Dendritic cell treated with granulocyte-macrophage colony-stimulating factor and Interleukin-4, amounts not matched to agents 40 ng/mL and 50 ng/mL, for 4 days (primary cell): Measurements from ENCODE around the gene CFAP44.
"Not testable (repeated sequence)": the region's sequence is repeated elsewhere in the genome, so short reads cannot be mapped to it uniquely, and the experiment has no call there.

Experiments used
- H3K27ac Mint-ChIP-seq: one replicate; pipeline ENCODE4 v1.8.0; 2022; ENCODE audit warnings: mild to moderate bottlenecking, mixed read lengths
- H3K27me3 Mint-ChIP-seq: one replicate; pipeline ENCODE4 v1.8.0; 2022; ENCODE audit warnings: mild to moderate bottlenecking, mixed read lengths
- H3K36me3 Mint-ChIP-seq: one replicate; pipeline ENCODE4 v1.8.0; 2022; ENCODE audit warnings: low read depth, mixed read lengths
- H3K4me1 Mint-ChIP-seq: one replicate; pipeline ENCODE4 v1.8.0; 2022; ENCODE audit warnings: low read depth, mixed read lengths
- H3K4me3 Mint-ChIP-seq: one replicate; pipeline ENCODE4 v1.8.0; 2022; ENCODE audit warnings: mild to moderate bottlenecking, moderate library complexity, mixed read lengths
- H3K9me3 Mint-ChIP-seq: one replicate; pipeline ENCODE4 v1.8.0; 2022; ENCODE audit warnings: mixed read lengths
- intact Hi-C: fragments of 100-400 bp; cut with micrococcal nuclease; formaldehyde crosslinking; loops from one replicate; pipeline ENCODE4 v1.15.0; 2022

CFAP44 gene

GRCh38 chr3:113441051-113441770 is at the start of gene CFAP44:
TSS of gene CFAP44 (minus strand) at chr3:113441493. CDS start at chr3:113433664, 7,829 bp downstream.
- no peak within 1 kb of the TSS for H3K27ac Mint-ChIP-seq
- H3K4me1 Mint-ChIP-seq = no peaks in the 10 kb centered on the region
- intact Hi-C loops = no loop called here
- H3K4me3 Mint-ChIP-seq = peak within 1 kb of the TSS; percentile 66
- peaks cover under 1% of the 10 kb centered on the region for H3K36me3 Mint-ChIP-seq
- no peaks in the 10 kb centered on the region for H3K27me3 Mint-ChIP-seq
- H3K9me3 Mint-ChIP-seq = no peaks in the 10 kb centered on the region

- Mint-ChIP-seq H3K27me3 (no peaks in the 10 kb centered on the region), H3K4me3 (no peak overlapping the region), H3K4me1 (no peaks in the 10 kb centered on the region), H3K36me3 (peaks cover 26% of the 10 kb centered on the region), H3K9me3 (peaks cover 8% of the 10 kb centered on the region), H3K27ac (no peak overlapping the region)
- intact Hi-C loops = no loop called here
These were observed 43.9 kb upstream of the CFAP44 start for GRCh38 chr3:113485161-113485609.

GRCh38 chr3:113468539-113468938 is 27.2 kb upstream of the CFAP44 start:
- Mint-ChIP-seq H3K4me3 (no peak overlapping the region), H3K27ac (no peak overlapping the region), H3K27me3 (no peaks in the 10 kb centered on the region), H3K4me1 (no peaks in the 10 kb centered on the region), H3K36me3 (peaks cover 50% of the 10 kb centered on the region), H3K9me3 (peaks cover 14% of the 10 kb centered on the region)
- intact Hi-C loops = no loop called here

- no peak overlapping the region for H3K4me3 Mint-ChIP-seq
- H3K9me3 Mint-ChIP-seq = no peaks in the 10 kb centered on the region
- intact Hi-C loops = no loop called here
- H3K36me3 Mint-ChIP-seq = peaks cover 67% of the 10 kb centered on the region
- no peaks in the 10 kb centered on the region for H3K4me1 Mint-ChIP-seq
- H3K27ac Mint-ChIP-seq = no peak overlapping the region
- H3K27me3 Mint-ChIP-seq = no peaks in the 10 kb centered on the region
These were observed 20.2 kb upstream of the CFAP44 start for GRCh38 chr3:113461488-113461887.

- not testable (repeated sequence) for H3K27ac Mint-ChIP-seq, H3K4me3 Mint-ChIP-seq
These were observed 17.3 kb upstream of the CFAP44 start for GRCh38 chr3:113458554-113458953.

GRCh38 chr3:113455446-113455845 is 14.2 kb upstream of the CFAP44 start:
- H3K27me3 Mint-ChIP-seq = no peaks in the 10 kb centered on the region
- intact Hi-C loops = no loop called here

More at GRCh38 chr3:113458554-113458953, 17.3 kb upstream of the CFAP44 start:
- H3K36me3 Mint-ChIP-seq = peaks cover 50% of the 10 kb centered on the region
- peaks cover 14% of the 10 kb centered on the region for H3K4me1 Mint-ChIP-seq
- H3K27me3 Mint-ChIP-seq, H3K9me3 Mint-ChIP-seq, intact Hi-C loops: not testable (repeated sequence)

GRCh38 chr3:113454630-113455029 is 13.3 kb upstream of the CFAP44 start:
- peak overlapping the region; percentile 53 for H3K27ac Mint-ChIP-seq
- peaks cover 47% of the 10 kb centered on the region for H3K36me3 Mint-ChIP-seq
- intact Hi-C loops = no loop called here
- no peaks in the 10 kb centered on the region for H3K27me3 Mint-ChIP-seq
- no peak overlapping the region for H3K4me3 Mint-ChIP-seq
- peaks cover 14% of the 10 kb centered on the region for H3K4me1 Mint-ChIP-seq
- no peaks in the 10 kb centered on the region for H3K9me3 Mint-ChIP-seq

More at GRCh38 chr3:113455446-113455845, 14.2 kb upstream of the CFAP44 start:
- H3K27ac Mint-ChIP-seq = no peak overlapping the region
- H3K4me3 Mint-ChIP-seq = no peak overlapping the region
- H3K9me3 Mint-ChIP-seq = no peaks in the 10 kb centered on the region
- peaks cover 55% of the 10 kb centered on the region for H3K36me3 Mint-ChIP-seq
- peaks cover 14% of the 10 kb centered on the region for H3K4me1 Mint-ChIP-seq

- intact Hi-C loops = no loop called here
- Mint-ChIP-seq H3K9me3 (no peaks in the 10 kb centered on the region), H3K27me3 (no peaks in the 10 kb centered on the region), H3K36me3 (peaks cover 42% of the 10 kb centered on the region), H3K4me3 (no peak overlapping the region), H3K27ac (peak overlapping the region; percentile 53), H3K4me1 (peaks cover 14% of the 10 kb centered on the region)
These were observed 12.8 kb upstream of the CFAP44 start for GRCh38 chr3:113454057-113454456.

- H3K36me3 Mint-ChIP-seq = peaks cover 28% of the 10 kb centered on the region
- peaks cover 14% of the 10 kb centered on the region for H3K4me1 Mint-ChIP-seq
- no peak overlapping the region for H3K27ac Mint-ChIP-seq
- intact Hi-C loops = no loop called here
- no peaks in the 10 kb centered on the region for H3K9me3 Mint-ChIP-seq
- no peak overlapping the region for H3K4me3 Mint-ChIP-seq
- no peaks in the 10 kb centered on the region for H3K27me3 Mint-ChIP-seq
These were observed 9.6 kb upstream of the CFAP44 start for GRCh38 chr3:113450911-113451310.

- Mint-ChIP-seq H3K4me3 (no peak overlapping the region), H3K9me3 (no peaks in the 10 kb centered on the region), H3K36me3 (peaks cover 5% of the 10 kb centered on the region), H3K27ac (no peak overlapping the region), H3K4me1 (no peaks in the 10 kb centered on the region), H3K27me3 (no peaks in the 10 kb centered on the region)
- intact Hi-C loops = no loop called here
These were observed 1.7 kb downstream of the CFAP44 start for GRCh38 chr3:113439606-113440005.

- Mint-ChIP-seq H3K27me3 (no peaks in the 10 kb centered on the region), H3K4me3 (no peak overlapping the region), H3K27ac (no peak overlapping the region), H3K36me3 (peaks cover 5% of the 10 kb centered on the region), H3K4me1 (no peaks in the 10 kb centered on the region), H3K9me3 (no peaks in the 10 kb centered on the region)
- intact Hi-C loops = no loop called here
These were observed 3.1 kb downstream of the CFAP44 start for GRCh38 chr3:113438224-113438623.

GRCh38 chr3:113437411-113437810 is 3.9 kb downstream of the CFAP44 start:
- intact Hi-C loops = no loop called here
- no peak overlapping the region for H3K27ac Mint-ChIP-seq
- no peak overlapping the region for H3K4me3 Mint-ChIP-seq
- no peaks in the 10 kb centered on the region for H3K4me1 Mint-ChIP-seq
- peaks cover 5% of the 10 kb centered on the region for H3K36me3 Mint-ChIP-seq
- no peaks in the 10 kb centered on the region for H3K9me3 Mint-ChIP-seq
- H3K27me3 Mint-ChIP-seq = no peaks in the 10 kb centered on the region

GRCh38 chr3:113436809-113437208 is 4.5 kb downstream of the CFAP44 start:
- Mint-ChIP-seq H3K9me3 (no peaks in the 10 kb centered on the region), H3K4me3 (no peak overlapping the region), H3K27me3 (no peaks in the 10 kb centered on the region), H3K27ac (no peak overlapping the region), H3K4me1 (no peaks in the 10 kb centered on the region), H3K36me3 (peaks cover 5% of the 10 kb centered on the region)
- intact Hi-C loops = no loop called here

GRCh38 chr3:113431811-113432210 is 9.5 kb downstream of the CFAP44 start:
- intact Hi-C loops = no loop called here
- Mint-ChIP-seq H3K9me3 (peaks cover 16% of the 10 kb centered on the region), H3K4me1 (no peaks in the 10 kb centered on the region), H3K27me3 (no peaks in the 10 kb centered on the region), H3K36me3 (peaks cover 17% of the 10 kb centered on the region), H3K27ac (no peak overlapping the region), H3K4me3 (no peak overlapping the region)

- no peaks in the 10 kb centered on the region for H3K27me3 Mint-ChIP-seq
- no peaks in the 10 kb centered on the region for H3K4me1 Mint-ChIP-seq
- intact Hi-C loops = no loop called here
- peaks cover 43% of the 10 kb centered on the region for H3K9me3 Mint-ChIP-seq
- H3K36me3 Mint-ChIP-seq = peaks cover 40% of the 10 kb centered on the region
- H3K4me3 Mint-ChIP-seq = no peak overlapping the region
- H3K27ac Mint-ChIP-seq = no peak overlapping the region
These were observed 12.7 kb downstream of the CFAP44 start for GRCh38 chr3:113428581-113428980.
